ENCODE data around the gene COMMD10. TPM values are rescaled to one million over a fixed set of nuclear protein-coding genes. Genes with fewer than 3 reads are reported as not detected.

Gene COMMD10
- polyA plus RNA-seq, 1 experiment: 10.4 TPM

GRCh38 chr5:116306846-116307245 is 222.0 kb downstream of the COMMD10 start:
- Histone ChIP-seq H3K27me3 (ENCODE audit: control insufficient read depth, insufficient read depth, low read length) (no peaks in the 10 kb centered on the region), H3K4me3 (ENCODE audit: low read depth, low read length) (no peak overlapping the region), H3K36me3 (ENCODE audit: control insufficient read depth, insufficient read depth, low read length) (no peaks in the 10 kb centered on the region; the same call in none of the 2 replicates)
- DNase-seq (ENCODE audit: low read depth): no peak
- CTCF ChIA-PET: no interaction called here
- TF ChIP-seq CTCF (IDR thresholded peaks at IDR 0.05; ENCODE audit: insufficient read depth, low read depth, low read length): no peak
- POLR2A ChIA-PET: no interaction called here

- no peak for TF ChIP-seq CTCF (IDR thresholded peaks at IDR 0.05; ENCODE audit: insufficient read depth, low read depth, low read length)
- H3K27me3 ChIP-seq (ENCODE audit: control insufficient read depth, insufficient read depth, low read length): no peaks in the 10 kb centered on the region
- no peak for DNase-seq (ENCODE audit: low read depth)
- H3K36me3 ChIP-seq (ENCODE audit: control insufficient read depth, insufficient read depth, low read length): no peaks in the 10 kb centered on the region; the same call in 1 of the 2 replicates
- no peak overlapping the region for H3K4me3 ChIP-seq (ENCODE audit: low read depth, low read length)
- CTCF ChIA-PET: interaction anchor here (0.9 kb wide), 1 partner anchor 17 kb away, joined by 4 read pairs; no protein-coding TSS in a partner anchor
- POLR2A ChIA-PET: no interaction called here
These were observed 223.6 kb downstream of the COMMD10 start for GRCh38 chr5:116308391-116308790.

GRCh38 chr5:116313366-116313765 is 228.5 kb downstream of the COMMD10 start:
- DNase-seq (ENCODE audit: low read depth): no peak
- TF ChIP-seq CTCF (IDR thresholded peaks at IDR 0.05; ENCODE audit: insufficient read depth, low read depth, low read length): no peak
- POLR2A ChIA-PET: no interaction called here

GRCh38 chr5:116315531-116315930 is 230.7 kb downstream of the COMMD10 start:
- Histone ChIP-seq H3K27me3 (ENCODE audit: control insufficient read depth, insufficient read depth, low read length) (no peaks in the 10 kb centered on the region), H3K36me3 (ENCODE audit: control insufficient read depth, insufficient read depth, low read length) (no peaks in the 10 kb centered on the region), H3K4me3 (ENCODE audit: low read depth, low read length) (no peak overlapping the region)
- CTCF ChIA-PET: no interaction called here
- POLR2A ChIA-PET: no interaction called here
- DNase-seq (ENCODE audit: low read depth): no peak
- TF ChIP-seq CTCF (IDR thresholded peaks at IDR 0.05; ENCODE audit: insufficient read depth, low read depth, low read length): no peak

More at GRCh38 chr5:116313366-116313765, 228.5 kb downstream of the COMMD10 start:
- Histone ChIP-seq H3K27me3 (ENCODE audit: control insufficient read depth, insufficient read depth, low read length) (no peaks in the 10 kb centered on the region), H3K36me3 (ENCODE audit: control insufficient read depth, insufficient read depth, low read length) (no peaks in the 10 kb centered on the region), H3K4me3 (ENCODE audit: low read depth, low read length) (no peak overlapping the region)
- CTCF ChIA-PET: interaction anchor here (0.7 kb wide), 1 partner anchor 22 kb away, joined by 4 read pairs; no protein-coding TSS in a partner anchor

GRCh38 chr5:116318091-116318854 is 233.4 kb downstream of the COMMD10 start:
- TF ChIP-seq CTCF (IDR thresholded peaks at IDR 0.05; ENCODE audit: insufficient read depth, low read depth, low read length): no peak
- CTCF ChIA-PET: interaction anchor here (1.1 kb wide), 1 partner anchor 9 kb away, joined by 3 read pairs; no protein-coding TSS in a partner anchor
- no peaks in the 10 kb centered on the region for H3K27me3 ChIP-seq (ENCODE audit: control insufficient read depth, insufficient read depth, low read length)

More at GRCh38 chr5:116318091-116318854, 233.4 kb downstream of the COMMD10 start:
- POLR2A ChIA-PET: no interaction called here
- Histone ChIP-seq H3K36me3 (ENCODE audit: control insufficient read depth, insufficient read depth, low read length) (no peaks in the 10 kb centered on the region), H3K4me3 (ENCODE audit: low read depth, low read length) (no peak overlapping the region)
- DNase-seq (ENCODE audit: low read depth): no peak

Data from BJ (cell line).